ENCODE data around the gene SHISAL2B.
"Not testable (repeated sequence)": the region's sequence is repeated elsewhere in the genome, so short reads cannot be mapped to it uniquely, and the experiment has no call there.

The SHISAL2B gene

GRCh38 chr5:64700765-64701164 lies 10.5 kb downstream of the SHISAL2B start:
- DNase-seq (ENCODE audit: low read depth): no peak

GRCh38 chr5:64706074-64706473 lies 15.8 kb downstream of the SHISAL2B start:
- DNase-seq (ENCODE audit: low read depth): not testable (repeated sequence)

GRCh38 chr5:64707191-64707590 lies 16.9 kb downstream of the SHISAL2B start:
- DNase-seq (ENCODE audit: low read depth): no peak

GRCh38 chr5:64714495-64714894 lies 24.2 kb downstream of the SHISAL2B start:
- DNase-seq (ENCODE audit: low read depth): not testable (repeated sequence)

- no peak for DNase-seq (ENCODE audit: low read depth)
These were observed 32.3 kb downstream of the SHISAL2B start for GRCh38 chr5:64722588-64722987.

- no peak for DNase-seq (ENCODE audit: low read depth)
These were observed 36.8 kb downstream of the SHISAL2B start for GRCh38 chr5:64727150-64727549.

GRCh38 chr5:64742411-64742810 lies 52.1 kb downstream of the SHISAL2B start:
- no peak for DNase-seq (ENCODE audit: low read depth)

- DNase-seq (ENCODE audit: low read depth): no peak
These were observed 52.5 kb downstream of the SHISAL2B start for GRCh38 chr5:64742821-64743220.

- no peak for DNase-seq (ENCODE audit: low read depth)
These were observed 54.6 kb downstream of the SHISAL2B start for GRCh38 chr5:64744914-64745313.

- no peak for DNase-seq (ENCODE audit: low read depth)
These were observed 56.1 kb downstream of the SHISAL2B start for GRCh38 chr5:64746446-64746845.

- no peak for DNase-seq (ENCODE audit: low read depth)
These were observed 59.1 kb downstream of the SHISAL2B start for GRCh38 chr5:64749385-64749784.

- no peak for DNase-seq (ENCODE audit: low read depth)
These were observed 63.8 kb downstream of the SHISAL2B start for GRCh38 chr5:64754066-64754465.

GRCh38 chr5:64758901-64759300 lies 68.6 kb downstream of the SHISAL2B start:
- DNase-seq (ENCODE audit: low read depth): no peak

GRCh38 chr5:64759960-64760660 lies 69.8 kb downstream of the SHISAL2B start:
- no peak for DNase-seq (ENCODE audit: low read depth)

- no peak for DNase-seq (ENCODE audit: low read depth)
These were observed 73.7 kb downstream of the SHISAL2B start for GRCh38 chr5:64763948-64764503.

- no peak for DNase-seq (ENCODE audit: low read depth)
These were observed 75.7 kb downstream of the SHISAL2B start for GRCh38 chr5:64765804-64766504.

GRCh38 chr5:64766941-64767340 lies 76.6 kb downstream of the SHISAL2B start:
- no peak for DNase-seq (ENCODE audit: low read depth)

Data from activated T-cell treated with anti-CD3 and anti-CD28 coated beads for 1 hour (primary cell).